ENCODE measurements around the gene GGTA1. TPM values are rescaled to one million over a fixed set of nuclear protein-coding genes. Genes with fewer than 3 reads are reported as not detected.
"Not testable (repeated sequence)": the region's sequence is repeated elsewhere in the genome, so short reads cannot be mapped to it uniquely, and the experiment has no call there.

The GGTA1 gene
- total RNA-seq, 1 donor from 2014 or later, result 0.16 TPM

DNA sequence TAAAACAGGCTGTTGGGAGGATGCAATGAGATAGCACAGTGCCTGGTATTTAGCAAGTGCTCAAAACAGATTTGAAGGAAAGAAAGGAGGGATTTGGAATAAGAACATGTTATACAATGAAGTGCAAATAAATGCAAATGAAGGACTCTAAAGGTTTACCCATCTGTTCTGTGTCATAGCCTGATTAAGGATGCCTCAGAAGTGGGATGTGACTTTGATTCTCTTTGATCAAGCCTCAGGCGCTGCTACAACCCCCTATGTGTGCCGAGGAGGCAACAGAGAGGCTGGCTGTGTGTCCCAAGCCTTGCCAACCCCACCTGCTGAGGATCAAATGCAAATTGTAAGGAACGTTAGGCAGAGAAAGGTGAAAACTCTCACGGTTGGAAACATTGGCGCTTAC, 27.2 kb downstream of the GGTA1 start:
- Mint-ChIP-seq H3K9me3 (no peaks in the 10 kb centered on the region), H3K4me3 (no peak overlapping the region), H3K36me3 (ENCODE audit: low read depth) (no peaks in the 10 kb centered on the region), H3K27me3 (ENCODE audit: insufficient read depth) (peaks cover 14% of the 10 kb centered on the region), H3K27ac (no peak overlapping the region), H3K4me1 (ENCODE audit: low read depth) (peaks cover under 1% of the 10 kb centered on the region)
- intact Hi-C loops (cut with micrococcal nuclease), result no loop called here
- no peak for DNase-seq (ENCODE audit: low spot score)

DNA sequence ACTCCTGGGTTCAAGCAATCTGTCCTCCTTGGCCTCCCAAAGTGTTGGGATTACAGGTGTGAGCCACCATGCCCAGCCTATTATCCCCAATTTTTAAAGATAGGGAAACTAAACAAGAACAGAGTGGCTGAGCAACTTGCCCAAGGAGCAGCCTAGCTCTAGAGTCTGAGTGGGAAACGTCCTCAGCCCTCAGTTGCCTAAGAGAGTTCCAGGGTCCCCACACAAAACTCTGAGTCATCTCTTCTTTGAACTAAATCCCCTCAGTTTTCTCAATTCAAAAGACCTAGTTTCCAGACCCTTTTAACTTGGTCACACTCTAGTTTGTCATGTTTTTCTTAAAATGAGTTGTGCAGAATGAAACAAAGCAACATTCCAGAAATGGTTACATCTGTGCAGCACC, 33.5 kb downstream of the GGTA1 start:
- H3K27me3 Mint-ChIP-seq (ENCODE audit: insufficient read depth), result peaks cover 17% of the 10 kb centered on the region
- H3K36me3 Mint-ChIP-seq (ENCODE audit: low read depth), result no peaks in the 10 kb centered on the region
- DNase-seq (ENCODE audit: low spot score), result no peak
- H3K4me3 Mint-ChIP-seq, result no peak overlapping the region
- H3K27ac Mint-ChIP-seq, result no peak overlapping the region
- H3K9me3 Mint-ChIP-seq, result no peaks in the 10 kb centered on the region
- intact Hi-C loops (cut with micrococcal nuclease), result no loop called here
- peaks cover 21% of the 10 kb centered on the region for H3K4me1 Mint-ChIP-seq (ENCODE audit: low read depth)

- Mint-ChIP-seq H3K9me3 (no peaks in the 10 kb centered on the region), H3K4me1 (ENCODE audit: low read depth) (peaks cover 21% of the 10 kb centered on the region), H3K36me3 (ENCODE audit: low read depth) (no peaks in the 10 kb centered on the region), H3K27ac (no peak overlapping the region), H3K27me3 (ENCODE audit: insufficient read depth) (peaks cover 14% of the 10 kb centered on the region), H3K4me3 (no peak overlapping the region)
- DNase-seq (ENCODE audit: low spot score), result no peak
- intact Hi-C loops (cut with micrococcal nuclease), result no loop called here
These were observed 34.7 kb downstream of the GGTA1 start for GRCh38 chr9:121464968-121465367.

DNA sequence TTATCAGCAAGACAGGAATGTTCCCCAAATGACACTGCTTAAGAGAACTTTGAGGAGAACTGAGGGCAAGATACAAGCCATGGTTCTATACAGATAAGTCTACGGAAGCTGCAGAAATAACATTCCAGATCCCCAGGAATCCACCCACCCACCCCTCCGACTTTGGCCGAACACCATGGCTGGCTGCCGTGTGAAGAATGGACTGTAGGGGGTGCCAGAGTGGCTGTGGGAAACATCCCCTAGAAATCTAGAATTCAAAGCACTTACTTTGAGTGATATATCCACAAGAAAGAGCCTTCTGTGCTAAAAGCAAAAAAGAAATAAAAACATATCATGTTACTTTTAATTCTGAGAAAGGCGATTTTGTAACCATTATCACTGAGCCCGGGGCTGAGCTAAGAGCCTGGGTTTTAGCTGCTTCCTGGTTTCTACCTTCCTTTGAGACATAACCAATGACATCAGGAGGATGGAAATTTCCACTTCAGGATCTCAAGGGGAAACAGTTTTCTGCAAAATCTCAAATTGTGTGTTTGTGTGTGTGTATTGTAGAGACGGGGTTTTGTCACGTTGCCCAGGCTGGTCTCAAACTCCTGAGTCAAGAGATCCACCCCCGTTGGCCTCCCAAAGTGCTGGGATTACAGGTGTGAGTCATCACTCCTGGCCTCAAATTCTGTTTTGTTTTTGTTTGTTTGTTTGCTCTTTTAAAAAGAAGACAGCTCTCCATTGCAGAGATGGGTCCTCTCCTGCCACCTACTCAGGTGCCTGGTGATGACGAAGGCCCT, 36.4 kb downstream of the GGTA1 start:
- Mint-ChIP-seq H3K9me3 (no peaks in the 10 kb centered on the region), H3K27ac (no peak overlapping the region), H3K4me3 (no peak overlapping the region), H3K27me3 (ENCODE audit: insufficient read depth) (peaks cover 19% of the 10 kb centered on the region), H3K36me3 (ENCODE audit: low read depth) (peaks cover 2% of the 10 kb centered on the region), H3K4me1 (ENCODE audit: low read depth) (peaks cover 21% of the 10 kb centered on the region)
- no peak for DNase-seq (ENCODE audit: low spot score)
- intact Hi-C loops (cut with micrococcal nuclease), result loop anchor here (1.0 kb wide), 1 partner anchor 35 kb away; no protein-coding TSS in a partner anchor

- H3K9me3 Mint-ChIP-seq, result no peaks in the 10 kb centered on the region
- H3K27ac Mint-ChIP-seq, result no peak overlapping the region
- no peak overlapping the region for H3K4me3 Mint-ChIP-seq
- H3K36me3 Mint-ChIP-seq (ENCODE audit: low read depth), result peaks cover 2% of the 10 kb centered on the region
- intact Hi-C loops (cut with micrococcal nuclease), result loop anchor here (5.0 kb wide), 1 partner anchor 57 kb away; no protein-coding TSS in a partner anchor
- peaks cover 24% of the 10 kb centered on the region for H3K27me3 Mint-ChIP-seq (ENCODE audit: insufficient read depth)
- no peak for DNase-seq (ENCODE audit: low spot score)
- H3K4me1 Mint-ChIP-seq (ENCODE audit: low read depth), result peaks cover 30% of the 10 kb centered on the region
These were observed 40.1 kb downstream of the GGTA1 start for GRCh38 chr9:121459513-121459912.

- Mint-ChIP-seq H3K4me1 (ENCODE audit: low read depth) (peaks cover 36% of the 10 kb centered on the region), H3K27me3 (ENCODE audit: insufficient read depth) (peaks cover 19% of the 10 kb centered on the region)
- H3K36me3 Mint-ChIP-seq (ENCODE audit: low read depth); H3K4me3 Mint-ChIP-seq; H3K9me3 Mint-ChIP-seq; DNase-seq (ENCODE audit: low spot score); H3K27ac Mint-ChIP-seq: not testable (repeated sequence)
- intact Hi-C loops (cut with micrococcal nuclease), result loop anchor here (5.0 kb wide), 1 partner anchor 56 kb away; no protein-coding TSS in a partner anchor
These were observed 41.2 kb downstream of the GGTA1 start for GRCh38 chr9:121458449-121458848.

- Mint-ChIP-seq H3K4me1 (ENCODE audit: low read depth) (peaks cover 30% of the 10 kb centered on the region), H3K4me3 (peak overlapping the region; percentile 46), H3K36me3 (ENCODE audit: low read depth) (peaks cover 2% of the 10 kb centered on the region), H3K27me3 (ENCODE audit: insufficient read depth) (peaks cover 25% of the 10 kb centered on the region), H3K9me3 (no peaks in the 10 kb centered on the region), H3K27ac (peak overlapping the region; percentile 37)
- DNase-seq (ENCODE audit: low spot score), result peak; percentile 24
- intact Hi-C loops (cut with micrococcal nuclease), result loop anchor here (1.0 to 5.0 kb wide), 3 partner anchors 9 to 102 kb away; no protein-coding TSS in a partner anchor
These were observed 44.0 kb downstream of the GGTA1 start for GRCh38 chr9:121455527-121456239.

GRCh38 chr9:121454972-121455371, 44.7 kb downstream of the GGTA1 start:
- peaks cover 2% of the 10 kb centered on the region for H3K36me3 Mint-ChIP-seq (ENCODE audit: low read depth)
- H3K27ac Mint-ChIP-seq, result no peak overlapping the region
- H3K27me3 Mint-ChIP-seq (ENCODE audit: insufficient read depth), result peaks cover 31% of the 10 kb centered on the region
- H3K4me1 Mint-ChIP-seq (ENCODE audit: low read depth), result peaks cover 30% of the 10 kb centered on the region
- peak overlapping the region; percentile 15 for H3K4me3 Mint-ChIP-seq
- no peak for DNase-seq (ENCODE audit: low spot score)
- H3K9me3 Mint-ChIP-seq, result no peaks in the 10 kb centered on the region
- intact Hi-C loops (cut with micrococcal nuclease), result loop anchor here (1.0 to 5.0 kb wide), 3 partner anchors 9 to 102 kb away; no protein-coding TSS in a partner anchor

- Mint-ChIP-seq H3K4me1 (ENCODE audit: low read depth) (peaks cover 30% of the 10 kb centered on the region), H3K9me3 (no peaks in the 10 kb centered on the region), H3K4me3 (no peak overlapping the region), H3K36me3 (ENCODE audit: low read depth) (no peaks in the 10 kb centered on the region), H3K27ac (no peak overlapping the region), H3K27me3 (ENCODE audit: insufficient read depth) (peaks cover 25% of the 10 kb centered on the region)
- intact Hi-C loops (cut with micrococcal nuclease), result no loop called here
- no peak for DNase-seq (ENCODE audit: low spot score)
These were observed 46.3 kb downstream of the GGTA1 start for GRCh38 chr9:121453232-121453892.

GRCh38 chr9:121452085-121452484, 47.6 kb downstream of the GGTA1 start:
- intact Hi-C loops (cut with micrococcal nuclease), result no loop called here
- H3K9me3 Mint-ChIP-seq, result no peaks in the 10 kb centered on the region
- H3K4me3 Mint-ChIP-seq, result no peak overlapping the region
- no peak for DNase-seq (ENCODE audit: low spot score)
- no peaks in the 10 kb centered on the region for H3K36me3 Mint-ChIP-seq (ENCODE audit: low read depth)
- H3K27me3 Mint-ChIP-seq (ENCODE audit: insufficient read depth), result peaks cover 25% of the 10 kb centered on the region
- no peak overlapping the region for H3K27ac Mint-ChIP-seq
- H3K4me1 Mint-ChIP-seq (ENCODE audit: low read depth), result peaks cover 42% of the 10 kb centered on the region

GRCh38 chr9:121451586-121451985, 48.1 kb downstream of the GGTA1 start:
- Mint-ChIP-seq H3K9me3 (no peaks in the 10 kb centered on the region), H3K4me1 (ENCODE audit: low read depth) (peaks cover 44% of the 10 kb centered on the region)

DNA sequence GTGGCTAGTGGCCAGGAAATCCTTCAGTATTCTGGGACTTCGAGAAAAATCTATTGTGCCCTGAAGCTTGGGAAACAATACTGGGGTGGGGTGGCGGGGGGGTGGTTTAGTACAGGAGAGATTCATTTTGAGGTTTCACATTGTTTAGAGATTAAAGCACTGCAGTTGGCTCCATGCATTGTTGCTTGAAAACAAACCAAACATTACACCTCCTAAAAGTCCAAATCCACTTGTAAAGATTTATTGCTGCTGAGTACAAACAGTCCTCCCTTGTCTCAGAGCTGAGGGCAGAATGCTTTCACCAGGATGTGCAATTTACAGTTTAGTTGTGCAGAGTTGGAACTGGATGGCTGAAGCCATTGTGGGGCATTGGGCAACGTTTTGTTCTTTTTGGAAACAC, 49.4 kb downstream of the GGTA1 start:
- Mint-ChIP-seq H3K27me3 (ENCODE audit: insufficient read depth) (peaks cover 28% of the 10 kb centered on the region), H3K36me3 (ENCODE audit: low read depth) (no peaks in the 10 kb centered on the region), H3K27ac (no peak overlapping the region), H3K4me3 (no peak overlapping the region), H3K4me1 (ENCODE audit: low read depth) (peaks cover 35% of the 10 kb centered on the region), H3K9me3 (no peaks in the 10 kb centered on the region)
- intact Hi-C loops (cut with micrococcal nuclease), result no loop called here
- no peak for DNase-seq (ENCODE audit: low spot score)

More at GRCh38 chr9:121451586-121451985, 48.1 kb downstream of the GGTA1 start:
- Mint-ChIP-seq H3K36me3 (ENCODE audit: low read depth) (no peaks in the 10 kb centered on the region), H3K27ac (no peak overlapping the region), H3K4me3 (no peak overlapping the region), H3K27me3 (ENCODE audit: insufficient read depth) (peaks cover 23% of the 10 kb centered on the region)
- DNase-seq (ENCODE audit: low spot score), result no peak
- intact Hi-C loops (cut with micrococcal nuclease), result no loop called here
